Middle frontal gyrus (tissue), 1 donor: ENCODE data around the gene ZNF525.
"Not testable (repeated sequence)": the region's sequence is repeated elsewhere in the genome, so short reads cannot be mapped to it uniquely, and the experiment has no call there.

ENCODE experiments used
- DNase-seq: peaks from one replicate; pipeline ENCODE4 v3.0.0-alpha.2; 2015; ENCODE audit warnings: low spot score; ENCODE audit errors: extremely low spot score

Gene ZNF525

DNA sequence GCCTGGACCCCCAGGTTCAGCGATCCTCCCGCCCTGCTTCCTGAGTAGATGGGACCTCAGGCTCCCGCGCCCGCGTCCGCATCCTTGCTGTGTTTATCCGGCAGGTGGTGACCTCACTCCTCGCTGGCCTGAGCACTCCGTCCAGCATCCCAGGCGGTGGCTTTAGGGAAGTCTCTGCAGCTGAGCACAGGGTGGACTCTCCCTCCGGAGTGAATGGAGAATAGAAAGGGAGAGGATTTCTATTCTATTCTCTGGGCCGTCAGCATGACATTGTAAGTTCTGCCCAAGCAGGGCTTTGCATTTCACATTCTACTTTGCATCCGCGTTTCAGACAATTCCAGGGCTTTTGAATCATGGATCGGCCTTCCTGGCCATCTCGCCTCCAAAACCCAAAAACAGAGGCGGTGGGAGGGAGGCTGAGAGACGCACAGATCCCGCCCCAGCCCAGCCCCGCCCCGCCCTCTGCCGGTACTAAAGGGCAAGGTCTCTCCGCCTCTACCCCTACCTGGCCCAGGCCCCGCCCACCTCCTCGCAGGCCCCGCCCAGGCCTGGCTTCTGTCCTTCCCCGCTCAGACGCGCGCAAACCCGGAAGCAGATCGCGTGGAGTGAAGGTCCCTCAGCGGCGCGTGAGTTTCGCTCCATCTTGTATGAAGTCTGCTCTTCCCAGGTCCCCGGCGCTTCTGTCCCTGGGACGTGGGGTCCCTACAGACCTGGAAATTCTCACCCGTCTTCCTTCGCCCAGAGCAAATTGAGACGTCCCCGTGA lies at the start of gene ZNF525:
Gene ZNF525, plus strand, starts transcription at position 572 of the 765 bp plus-strand sequence. CDS start 6,577 bp downstream, outside the sequence.
- DNase-seq = peak; percentile 64

GRCh38 chr19:53328967-53329366 lies 36.5 kb upstream of the ZNF525 start:
- no peak for DNase-seq

GRCh38 chr19:53332484-53332883 lies 33.0 kb upstream of the ZNF525 start:
- no peak for DNase-seq

DNA sequence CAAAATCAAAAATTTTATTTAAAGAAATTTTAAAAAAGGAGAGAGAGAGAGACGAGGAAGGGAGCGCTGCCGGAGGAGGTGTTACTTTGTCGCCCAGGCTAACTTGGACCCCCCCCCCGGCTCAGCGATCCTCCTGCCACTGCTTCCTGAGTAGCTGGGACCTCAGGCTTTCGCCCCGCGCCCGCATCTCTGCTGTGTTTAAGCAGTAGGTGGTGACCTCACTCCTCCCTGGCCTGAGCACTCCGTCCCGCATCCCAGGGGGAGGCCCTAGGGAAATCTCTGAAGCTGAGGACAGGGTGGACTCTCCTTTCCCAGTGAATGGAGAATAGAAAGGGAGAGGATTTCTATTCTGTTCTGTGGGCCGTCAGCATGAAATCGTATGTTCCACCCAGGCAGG lies 32.4 kb upstream of the ZNF525 start:
- no peak for DNase-seq

- DNase-seq = peak; percentile 37
Observed at GRCh38 chr19:53333463-53334449, 31.7 kb upstream of the ZNF525 start, which contains the start of gene ZNF845. ZNF845 (plus strand) TSS chr19:53333749; CDS start chr19:53341308, 7,559 bp downstream.

DNA sequence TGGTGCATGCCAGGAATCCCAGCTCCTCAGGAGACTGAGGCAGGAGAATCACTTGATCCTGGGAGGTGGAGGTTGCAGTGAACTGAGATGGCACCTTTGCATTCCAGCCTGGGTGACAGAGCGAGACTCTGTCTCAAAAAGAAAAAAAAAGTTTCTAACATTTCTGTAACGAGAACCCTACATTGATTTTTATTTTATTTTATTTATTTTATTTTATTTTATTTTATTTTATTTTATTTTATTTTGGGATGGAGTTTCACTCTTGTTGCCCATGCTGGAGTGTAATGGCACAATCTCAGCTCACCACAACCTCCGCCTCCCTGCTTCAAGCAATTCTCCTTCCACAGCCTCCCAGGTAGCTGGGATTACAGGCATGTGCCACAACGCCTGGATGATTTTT lies 21.1 kb upstream of the ZNF525 start:
- not testable (repeated sequence) for DNase-seq

- no peak for DNase-seq
Observed at GRCh38 chr19:53355739-53356138, 9.8 kb upstream of the ZNF525 start.

DNA sequence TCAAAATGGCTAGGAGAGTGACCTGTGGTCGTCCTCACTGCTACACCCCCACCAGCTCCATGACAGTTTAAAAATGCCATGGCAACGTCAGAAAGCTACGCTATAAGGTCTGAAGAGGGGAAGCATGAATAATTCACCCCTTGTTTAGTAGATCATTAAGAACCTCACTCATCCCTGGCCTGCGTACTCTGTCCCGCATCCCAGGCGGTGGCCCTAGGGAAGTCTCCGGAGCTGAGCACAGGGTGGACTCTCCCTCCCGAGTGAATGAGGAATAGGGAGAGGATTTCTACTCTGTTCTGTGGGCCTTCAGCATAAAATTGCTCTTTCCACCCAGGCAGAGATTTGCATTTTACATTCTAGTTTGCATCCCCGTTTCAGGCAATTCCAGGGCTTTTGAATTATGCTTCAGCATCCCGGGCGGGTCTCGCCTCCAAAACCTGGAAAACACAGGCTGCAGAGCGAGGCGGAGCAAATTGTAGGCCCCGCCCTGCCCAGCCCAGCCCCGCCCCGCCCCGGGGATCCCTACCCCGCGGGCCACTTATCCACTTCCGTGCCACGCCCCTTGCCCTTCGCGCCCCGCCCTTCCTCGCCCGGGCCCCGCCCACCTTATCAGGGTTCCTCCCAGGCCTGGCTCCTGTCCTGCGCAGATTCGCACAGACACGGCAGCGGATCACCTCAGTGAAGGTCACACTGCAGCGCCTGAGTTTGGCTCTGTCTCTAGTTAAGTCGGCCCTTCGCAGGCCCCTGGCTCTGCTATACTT lies 7.5 kb upstream of the ZNF525 start:
- no peak for DNase-seq

DNA sequence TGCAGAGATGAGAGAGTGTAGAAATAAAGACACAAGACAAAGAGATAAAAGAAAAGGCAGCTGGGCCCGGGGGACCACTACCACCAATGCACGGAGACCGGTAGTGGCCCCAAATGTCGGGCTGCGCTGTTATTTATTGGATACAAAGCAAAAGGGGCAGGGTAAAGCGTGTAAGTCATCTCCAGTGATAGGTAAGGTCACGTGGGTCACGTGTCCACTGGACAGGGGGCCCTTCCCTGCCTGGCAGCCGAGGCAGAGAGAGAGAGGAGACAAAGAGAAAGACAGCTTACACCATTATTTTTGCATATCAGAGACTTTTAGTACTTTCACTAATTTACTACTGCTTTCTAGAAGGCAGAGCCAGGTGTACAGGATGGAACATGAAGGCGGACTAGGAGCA lies 5.4 kb upstream of the ZNF525 start:
- DNase-seq = not testable (repeated sequence)

- no peak for DNase-seq
Observed at GRCh38 chr19:53365899-53366493, 491 bp downstream of the ZNF525 start.

- DNase-seq = no peak
Observed at GRCh38 chr19:53372196-53372595, 6.7 kb downstream of the ZNF525 start.

- DNase-seq = no peak
Observed at GRCh38 chr19:53374288-53374687, 8.8 kb downstream of the ZNF525 start.

- no peak for DNase-seq
Observed at GRCh38 chr19:53374743-53375142, 9.2 kb downstream of the ZNF525 start.

GRCh38 chr19:53381376-53381775 lies 15.9 kb downstream of the ZNF525 start:
- DNase-seq = no peak

GRCh38 chr19:53388168-53388567 lies 22.7 kb downstream of the ZNF525 start:
- no peak for DNase-seq

GRCh38 chr19:53388904-53389303 lies 23.4 kb downstream of the ZNF525 start:
- no peak for DNase-seq

DNA sequence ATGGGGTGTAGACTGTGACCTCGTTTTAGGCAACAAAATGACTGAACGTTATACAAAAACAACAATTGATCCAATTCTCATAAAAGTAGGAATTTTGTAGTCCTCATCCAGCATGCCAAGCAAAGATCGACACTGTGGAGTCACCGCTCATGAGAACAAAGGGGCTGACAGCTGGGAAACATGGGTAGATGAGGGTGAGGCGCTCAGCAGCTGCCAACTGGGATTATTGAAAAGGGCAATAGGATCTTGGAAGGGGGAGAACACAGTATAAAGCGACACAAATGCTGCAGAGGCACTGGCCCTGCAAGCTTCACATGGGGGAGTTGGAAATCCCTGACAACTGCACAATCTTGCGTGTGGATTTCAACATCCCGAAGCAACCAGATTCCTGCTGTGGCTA lies 24.1 kb downstream of the ZNF525 start:
- no peak for DNase-seq

DNA sequence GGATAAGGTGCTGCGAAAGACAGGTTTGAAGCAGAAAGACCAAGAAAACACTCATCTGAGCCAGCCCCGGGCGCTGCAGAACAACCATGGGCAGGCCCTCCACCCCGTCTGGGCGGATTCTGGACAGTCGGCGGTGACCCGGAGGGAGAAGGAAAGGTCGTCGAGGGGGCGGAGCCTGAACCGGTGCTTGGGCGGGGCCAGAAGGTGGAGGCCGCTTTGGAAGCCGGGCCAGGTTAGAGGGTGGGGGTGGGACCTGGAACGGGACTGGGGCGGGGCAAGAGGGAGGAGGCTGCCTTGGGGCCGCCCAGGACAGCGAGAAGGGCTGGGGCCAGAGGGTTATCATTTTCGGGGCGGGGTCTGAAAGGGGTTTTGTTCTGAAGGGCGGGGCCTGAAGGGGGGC lies 24.5 kb downstream of the ZNF525 start:
- no peak for DNase-seq

DNA sequence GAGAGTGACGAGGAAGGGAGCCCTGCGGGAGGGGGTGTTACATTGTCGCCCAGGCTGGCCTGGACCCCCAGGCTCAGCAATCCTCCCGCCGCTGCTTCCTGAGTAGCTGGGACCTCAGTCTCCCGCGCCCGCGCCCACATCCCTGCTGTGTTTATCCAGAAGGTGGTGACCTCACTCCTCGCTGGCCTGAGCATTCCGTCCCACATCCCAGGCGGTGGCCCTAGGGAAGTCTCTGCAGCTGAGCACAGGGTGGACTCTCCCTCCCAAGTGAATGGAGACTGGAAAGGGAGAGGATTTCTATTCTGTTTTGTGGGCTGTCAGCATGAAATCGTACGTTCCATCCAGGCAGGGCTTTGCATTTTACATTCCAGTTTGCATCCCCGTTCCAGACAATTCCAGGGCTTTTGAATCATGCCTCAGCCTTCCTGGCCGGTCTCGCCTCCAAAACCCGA lies 29.0 kb downstream of the ZNF525 start:
- DNase-seq = no peak

- peak; percentile 61 for DNase-seq
Observed at GRCh38 chr19:53394974-53395839, 29.7 kb downstream of the ZNF525 start, which contains the start of gene ZNF765. ZNF765 (plus strand) TSS chr19:53395149; CDS start chr19:53398016, 2,867 bp downstream.
